Ascending aorta (tissue), 2 donors: Measurements from ENCODE around the gene TOX2. TPM values are rescaled to one million over a fixed set of nuclear protein-coding genes. Genes with fewer than 3 reads are reported as not detected.

Experiments
- DNase-seq, 2 donors: peaks; one replicate each; pipeline ENCODE4 v3.0.0-alpha.2; 2019; ENCODE audit warnings: low spot score in 2 of 2
- H3K27ac ChIP-seq, 2 donors: fragments of 200-600 bp; sonication (generic); one replicate each; pipeline ENCODE4 v1.5.1; 2016 to 2017; ENCODE audit warnings: mild to moderate bottlenecking in 1 of 2
- H3K27me3 ChIP-seq: fragments of 200-600 bp; sonication (generic); one replicate; pipeline ENCODE4 v1.5.1; 2017
- H3K36me3 ChIP-seq, 2 donors: fragments of 200-600 bp; sonication (generic); one replicate each; pipeline ENCODE4 v1.5.1; 2016
- H3K4me1 ChIP-seq, 2 donors: fragments of 200-600 bp; sonication (generic); one replicate each; pipeline ENCODE4 v1.5.1; 2016 to 2017; ENCODE audit warnings: mild to moderate bottlenecking in 1 of 2
- H3K4me3 ChIP-seq, 2 donors: fragments of 200-600 bp; sonication (generic); one replicate each; pipeline ENCODE4 v1.5.1; 2016 to 2017; ENCODE audit warnings: mild to moderate bottlenecking in 1 of 2
- H3K9me3 ChIP-seq, 2 donors: fragments of 200-600 bp; sonication (generic); one replicate each; pipeline ENCODE4 v1.5.1; 2016
- intact Hi-C: fragments of 100-400 bp; cut with DNase I; formaldehyde crosslinking; loops from one replicate; pipeline ENCODE4 v1.15.1; 2023
- total RNA-seq: library from RNA; depleted of rRNA; stranded (reverse); fragments of >200 nt; gene quantifications from one replicate; pipeline ENCODE4 v1.1.0, GENCODE V29; 2016
- TF ChIP-seq, protein P1 (sequence below), 3 experiments: fragments of 200-600 bp in 2 of 3; fragments of 450-650 bp in 1 of 3; sonication (generic) in 2 of 3; IDR thresholded peaks; one replicate each; pipeline ENCODE4 v1.5.1; 2016 to 2019; ENCODE audit warnings: antibody characterized with exemption in 3 of 3, mild to moderate bottlenecking in 1 of 3, moderate library complexity in 1 of 3

Gene TOX2
- total RNA-seq, 1 donor from 2014 or later: 47.0 TPM

DNA sequence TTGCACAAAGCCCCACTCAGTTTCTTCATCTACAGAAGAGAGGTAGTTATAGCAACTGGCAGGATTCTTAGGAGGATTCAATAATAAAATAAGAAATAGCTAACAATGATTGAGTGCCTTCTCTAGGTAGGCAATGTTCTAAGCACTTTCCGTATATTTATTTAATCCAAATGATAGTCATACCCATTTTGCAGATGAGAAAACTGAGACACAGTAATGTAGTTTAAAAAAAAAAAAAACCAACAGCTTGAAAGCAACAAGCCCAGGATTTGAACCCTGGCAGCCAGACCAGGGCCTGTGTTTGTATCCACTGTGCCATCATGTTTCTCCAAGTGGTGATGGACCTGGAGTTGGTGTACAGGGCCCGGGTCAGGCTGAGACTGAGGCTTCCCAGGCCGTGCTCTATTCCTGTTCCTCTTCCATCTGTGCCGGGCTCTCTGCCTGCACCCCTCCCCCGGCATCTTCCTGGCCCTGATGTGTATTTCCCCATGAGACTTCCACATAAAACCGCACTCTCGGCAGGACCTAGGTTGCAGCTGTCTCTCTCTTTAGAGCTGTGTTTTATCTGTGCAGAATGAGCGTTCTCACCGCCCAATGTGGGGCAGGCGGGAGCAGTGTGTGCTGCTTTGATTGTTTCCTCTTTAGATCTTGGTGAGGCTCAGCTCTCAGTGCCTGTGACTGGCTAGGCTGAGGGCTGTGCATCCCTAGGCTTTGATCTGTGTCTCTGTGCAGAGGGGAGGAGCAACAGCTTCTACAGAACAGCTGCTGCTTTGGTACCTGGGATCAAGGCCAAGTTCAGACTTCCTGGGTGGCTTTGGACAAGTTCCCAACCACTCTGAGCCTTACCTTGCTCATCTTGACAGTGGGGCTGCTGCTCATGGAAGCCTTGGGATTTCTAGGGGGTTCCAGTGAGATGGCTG lies 49.5 kb downstream of the TOX2 start:
- Histone ChIP-seq H3K4me1 (peaks cover under 1% of the 10 kb centered on the region in 2 donors), H3K4me3 (no peak overlapping the region), H3K27ac (no peak overlapping the region), H3K27me3 (no peaks in the 10 kb centered on the region), H3K36me3 (no peaks in the 10 kb centered on the region), H3K9me3 (no peaks in the 10 kb centered on the region)
- intact Hi-C loops: no loop called here
- TF ChIP-seq, protein P1, sequence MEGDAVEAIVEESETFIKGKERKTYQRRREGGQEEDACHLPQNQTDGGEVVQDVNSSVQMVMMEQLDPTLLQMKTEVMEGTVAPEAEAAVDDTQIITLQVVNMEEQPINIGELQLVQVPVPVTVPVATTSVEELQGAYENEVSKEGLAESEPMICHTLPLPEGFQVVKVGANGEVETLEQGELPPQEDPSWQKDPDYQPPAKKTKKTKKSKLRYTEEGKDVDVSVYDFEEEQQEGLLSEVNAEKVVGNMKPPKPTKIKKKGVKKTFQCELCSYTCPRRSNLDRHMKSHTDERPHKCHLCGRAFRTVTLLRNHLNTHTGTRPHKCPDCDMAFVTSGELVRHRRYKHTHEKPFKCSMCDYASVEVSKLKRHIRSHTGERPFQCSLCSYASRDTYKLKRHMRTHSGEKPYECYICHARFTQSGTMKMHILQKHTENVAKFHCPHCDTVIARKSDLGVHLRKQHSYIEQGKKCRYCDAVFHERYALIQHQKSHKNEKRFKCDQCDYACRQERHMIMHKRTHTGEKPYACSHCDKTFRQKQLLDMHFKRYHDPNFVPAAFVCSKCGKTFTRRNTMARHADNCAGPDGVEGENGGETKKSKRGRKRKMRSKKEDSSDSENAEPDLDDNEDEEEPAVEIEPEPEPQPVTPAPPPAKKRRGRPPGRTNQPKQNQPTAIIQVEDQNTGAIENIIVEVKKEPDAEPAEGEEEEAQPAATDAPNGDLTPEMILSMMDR (IDR thresholded peaks at IDR 0.05): no peak
- no peak for DNase-seq

DNA sequence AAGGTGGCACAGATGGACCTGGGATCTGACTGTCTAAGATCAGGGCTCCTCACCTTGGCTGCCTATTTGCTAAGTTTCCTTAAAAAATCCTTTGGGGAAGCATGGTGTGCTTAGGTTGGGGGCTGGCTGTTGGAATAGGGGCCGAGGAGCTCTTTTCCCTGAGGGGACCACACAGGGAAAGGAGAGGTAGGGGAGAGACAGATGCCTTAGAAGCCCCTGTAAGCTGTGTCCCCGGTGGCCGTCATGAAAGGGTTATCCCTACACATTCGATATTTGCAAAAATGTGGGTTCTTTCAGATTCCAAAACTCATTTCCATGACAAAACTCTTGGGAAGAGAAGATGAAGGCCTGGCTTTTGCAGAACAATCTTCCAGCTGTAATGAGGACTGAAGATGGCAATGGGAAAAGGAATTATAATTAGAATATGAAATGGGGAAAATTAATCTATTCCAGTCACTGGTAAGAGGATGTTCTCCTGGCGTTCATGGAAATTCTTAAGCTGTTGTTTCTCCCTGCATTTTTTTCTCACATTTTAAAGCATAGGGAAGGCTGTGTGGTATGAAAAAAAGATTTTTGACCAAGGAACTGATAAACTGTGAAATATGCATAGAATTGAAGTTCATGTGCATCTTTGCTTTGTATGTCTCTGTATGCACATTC lies 53.8 kb downstream of the TOX2 start:
- no peak overlapping the region for H3K27ac ChIP-seq
- intact Hi-C loops: no loop called here
- H3K4me1 ChIP-seq: no peaks in the 10 kb centered on the region
- H3K4me3 ChIP-seq: no peak overlapping the region
- no peaks in the 10 kb centered on the region for H3K36me3 ChIP-seq
- DNase-seq: no peak
- TF ChIP-seq, protein P1 (IDR thresholded peaks at IDR 0.05): no peak
- H3K27me3 ChIP-seq: no peaks in the 10 kb centered on the region
- no peaks in the 10 kb centered on the region for H3K9me3 ChIP-seq

DNA sequence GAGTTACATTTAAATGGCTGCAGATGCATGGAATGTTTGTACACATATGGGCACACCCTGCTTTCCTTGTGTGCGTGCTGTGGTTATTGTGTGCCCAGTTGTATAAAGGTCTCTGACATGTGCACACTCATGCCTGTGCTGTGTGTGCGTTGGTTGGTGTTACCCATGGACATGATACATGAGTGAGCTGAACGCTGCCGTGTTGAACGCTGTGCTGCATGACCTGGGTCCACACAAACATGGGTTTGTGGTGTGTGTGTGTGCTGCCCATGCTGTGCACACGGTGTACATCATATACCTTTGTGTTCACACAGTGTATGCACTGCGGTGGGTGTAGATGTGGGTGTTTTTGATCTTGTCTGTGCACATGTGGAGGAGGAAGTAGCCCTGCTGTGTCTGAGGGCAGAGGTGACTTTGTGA lies 54.4 kb downstream of the TOX2 start:
- intact Hi-C loops: no loop called here
- Histone ChIP-seq H3K27me3 (no peaks in the 10 kb centered on the region), H3K27ac (no peak overlapping the region), H3K9me3 (no peaks in the 10 kb centered on the region), H3K4me3 (no peak overlapping the region), H3K36me3 (no peaks in the 10 kb centered on the region), H3K4me1 (no peaks in the 10 kb centered on the region)
- TF ChIP-seq, protein P1 (IDR thresholded peaks at IDR 0.05): no peak
- peak in 1 of 2 donors; percentile 40 for DNase-seq

DNA sequence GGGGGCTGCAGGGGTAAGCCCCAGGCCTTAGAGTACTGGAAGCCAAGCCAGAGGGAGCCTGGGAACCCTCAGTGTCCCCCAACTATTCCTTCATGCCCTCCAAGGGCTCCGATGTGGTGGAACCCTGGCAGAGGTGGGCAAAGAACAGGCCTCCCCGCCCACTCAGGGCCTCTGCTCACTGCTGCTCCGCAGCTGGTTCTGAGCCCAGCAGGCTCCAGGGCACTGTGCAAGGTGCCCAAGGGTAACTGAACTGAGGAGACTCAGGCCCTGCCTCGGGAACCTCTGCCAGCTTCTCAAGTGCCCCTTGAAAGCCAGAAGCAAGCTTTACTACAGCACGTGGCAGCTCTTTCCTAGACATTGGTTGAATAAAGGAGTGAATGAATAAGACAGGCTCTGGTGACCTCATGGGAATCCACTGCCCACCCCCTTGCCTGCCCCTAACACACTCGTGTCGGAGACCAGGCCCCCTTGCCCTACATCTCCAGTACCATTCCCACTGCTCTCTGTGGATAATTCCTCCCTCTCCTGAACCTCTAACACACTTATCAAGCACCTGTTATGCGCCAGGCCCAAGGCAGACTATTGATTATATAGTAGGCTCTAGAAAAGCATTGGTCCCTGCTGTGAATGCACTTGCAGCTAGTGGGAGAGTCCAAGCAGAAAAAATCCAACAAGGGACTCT lies 55.0 kb downstream of the TOX2 start:
- H3K4me1 ChIP-seq: no peaks in the 10 kb centered on the region
- H3K27ac ChIP-seq: no peak overlapping the region
- DNase-seq: peak in 1 of 2 donors; percentile 57
- TF ChIP-seq, protein P1 (IDR thresholded peaks at IDR 0.05): no peak
- no peaks in the 10 kb centered on the region for H3K27me3 ChIP-seq
- intact Hi-C loops: no loop called here
- no peaks in the 10 kb centered on the region for H3K9me3 ChIP-seq
- no peaks in the 10 kb centered on the region for H3K36me3 ChIP-seq
- no peak overlapping the region for H3K4me3 ChIP-seq

DNA sequence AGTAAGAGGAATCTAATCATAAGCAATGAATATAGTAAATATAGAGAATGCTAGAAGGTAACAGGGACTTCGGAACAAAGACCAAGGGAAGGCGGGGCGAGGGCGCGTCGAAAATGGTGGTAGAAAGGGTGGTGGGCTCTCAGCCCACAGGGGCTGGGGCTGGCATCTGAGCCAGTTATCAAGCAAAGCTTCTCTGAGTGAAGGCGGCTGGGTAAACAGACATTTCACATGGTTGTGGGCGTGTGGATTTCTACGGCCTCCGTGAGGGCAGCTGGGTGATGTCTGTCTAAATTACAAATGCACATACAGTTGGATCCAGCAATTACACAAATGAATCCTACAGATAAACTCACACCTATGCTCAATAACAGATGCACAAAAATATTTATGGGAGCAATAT lies 56.6 kb downstream of the TOX2 start:
- Histone ChIP-seq H3K27me3 (no peaks in the 10 kb centered on the region), H3K27ac (no peak overlapping the region), H3K4me1 (no peaks in the 10 kb centered on the region), H3K36me3 (no peaks in the 10 kb centered on the region), H3K4me3 (no peak overlapping the region), H3K9me3 (no peaks in the 10 kb centered on the region)
- no peak for DNase-seq
- intact Hi-C loops: no loop called here
- TF ChIP-seq, protein P1 (IDR thresholded peaks at IDR 0.05): no peak
